ENCODE results near the gene SPRYD3.

DNA sequence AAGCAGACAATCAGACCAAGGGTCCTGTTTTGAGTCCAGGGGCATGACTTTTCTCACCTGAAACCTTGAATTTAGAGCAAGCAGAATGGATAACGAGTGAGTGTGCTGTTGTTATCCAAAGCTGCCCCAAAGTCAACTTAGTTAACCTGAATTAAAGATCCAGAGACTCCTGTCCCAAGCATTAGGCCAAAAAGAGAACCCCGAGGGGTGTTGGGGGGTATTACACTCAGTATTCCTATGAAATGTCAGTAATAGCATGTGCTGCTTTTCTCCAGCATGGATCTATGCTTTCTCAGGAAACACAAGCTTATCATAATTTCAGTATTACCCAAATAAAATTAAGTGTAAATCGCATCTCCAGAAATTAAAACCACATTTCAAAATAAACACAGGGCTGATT, 53.9 kb downstream of the SPRYD3 start:
- no peak for TF ChIP-seq EZH2phosphoT487 (IDR thresholded peaks at IDR 0.05; ENCODE audit: insufficient read depth, low read depth)
- no peak for TF ChIP-seq EZH2 (IDR thresholded peaks at IDR 0.05; ENCODE audit: insufficient read depth, poor library complexity, severe bottlenecking)

Data from GM23248 (cell line).